Measurements from ENCODE around the gene EIF3K.
"Not testable (repeated sequence)": the region's sequence is repeated elsewhere in the genome, so short reads cannot be mapped to it uniquely, and the experiment has no call there.

Gene EIF3K

DNA sequence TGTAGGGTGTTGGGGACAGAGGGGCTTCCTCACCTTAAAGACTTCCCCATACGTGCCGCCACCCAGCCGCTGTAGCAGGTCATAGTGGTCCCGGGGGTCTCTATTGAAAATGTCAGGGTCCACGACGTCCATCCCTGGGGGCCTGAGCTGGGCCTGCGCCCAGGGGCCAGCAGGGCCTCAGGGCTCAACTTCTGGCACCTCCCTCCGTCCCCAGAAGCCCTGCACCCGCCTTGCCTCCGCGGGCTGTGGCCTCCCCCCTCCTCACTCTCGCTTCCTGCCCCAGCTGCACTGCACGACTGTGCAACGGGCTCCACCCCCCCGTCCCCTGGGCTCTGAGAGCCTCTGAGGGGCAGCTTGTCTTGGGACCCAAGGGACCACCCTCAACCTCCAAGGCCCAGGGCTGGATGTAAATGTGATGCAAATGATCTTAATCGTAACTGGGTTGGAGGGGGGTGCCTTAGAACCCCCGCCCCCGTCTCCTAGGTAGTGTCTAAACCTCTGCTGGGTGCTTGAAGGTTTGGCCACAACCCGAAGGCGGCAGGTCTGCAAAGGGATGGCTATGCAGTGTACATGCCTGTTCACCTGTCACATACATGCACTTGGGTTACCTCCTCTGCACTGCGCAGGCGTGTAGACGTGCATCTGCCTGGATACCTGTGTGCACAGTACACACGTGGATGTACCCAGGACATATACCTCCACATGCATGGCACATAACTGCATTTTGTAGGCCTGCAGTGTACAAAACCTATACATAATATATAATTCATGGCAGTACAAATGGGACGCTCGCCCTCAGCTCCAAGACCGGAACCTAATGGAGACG is 1.0 kb upstream of the EIF3K start, which contains the start of gene MAP4K1:
MAP4K1 (minus strand) TSS at position 190 of the 826 bp plus-strand sequence; CDS start at position 132, 58 bp downstream.
- no peak for DNase-seq (ENCODE audit: low read depth)

DNA sequence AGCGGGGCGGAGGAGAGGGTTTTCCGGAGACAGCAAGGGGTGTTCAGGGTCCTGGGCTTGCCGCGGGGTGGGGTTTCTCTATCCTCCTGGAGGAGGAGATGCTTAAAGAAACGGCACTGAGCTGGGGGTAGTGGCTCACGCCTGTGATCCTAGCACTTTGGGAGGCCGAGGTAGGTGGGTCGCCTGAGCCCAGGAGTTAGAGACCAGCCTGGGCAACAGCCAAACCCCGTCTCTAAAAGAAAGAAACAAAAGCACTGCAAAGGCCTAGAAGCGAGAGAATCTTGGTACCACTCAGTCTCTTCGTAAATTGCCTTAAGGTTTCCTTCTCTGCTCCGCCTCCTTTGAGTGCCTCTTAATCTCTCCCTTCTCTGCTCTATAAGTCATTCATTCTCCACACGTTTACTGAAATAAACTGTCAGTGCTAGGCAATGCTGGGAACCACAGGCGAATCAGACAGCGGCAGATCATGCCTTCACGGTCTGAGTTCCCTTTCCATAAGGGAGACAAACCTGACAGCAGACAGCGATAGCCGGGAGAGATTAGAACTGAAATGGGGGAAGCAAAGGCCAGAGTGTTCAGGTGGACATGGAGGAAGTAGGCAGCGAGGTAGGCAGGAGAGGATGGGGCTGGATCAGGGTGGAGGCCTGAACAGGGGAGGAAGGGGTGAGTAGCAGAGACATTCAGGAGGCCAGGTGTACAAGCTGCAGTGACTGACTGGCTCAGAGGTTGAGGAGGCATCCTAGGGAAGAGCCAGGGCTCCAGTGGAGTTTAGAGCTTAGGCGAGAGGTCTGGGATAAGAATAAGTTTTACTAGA is 580 bp downstream of the EIF3K start:
- no peak for DNase-seq (ENCODE audit: low read depth)

DNA sequence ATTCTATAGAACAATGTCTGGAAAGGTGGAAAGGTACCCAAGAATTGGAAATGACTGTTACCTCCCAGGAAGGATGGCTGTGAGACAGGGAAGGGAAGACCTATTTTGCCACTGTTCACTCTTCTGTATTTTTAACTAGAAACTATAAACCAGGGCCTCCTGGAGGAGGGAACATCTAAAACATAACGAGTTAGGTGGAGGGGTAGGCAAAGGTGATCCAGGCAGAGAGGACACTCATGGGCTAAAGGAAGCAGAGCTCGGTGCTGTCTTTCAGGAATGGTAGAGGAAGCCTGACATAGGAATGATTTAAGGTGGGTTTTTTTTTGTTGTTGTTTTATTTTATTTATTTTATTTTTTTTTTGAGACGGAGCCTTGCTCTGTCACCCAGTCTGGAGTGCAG is 5.8 kb downstream of the EIF3K start:
- no peak for DNase-seq (ENCODE audit: low read depth)

DNA sequence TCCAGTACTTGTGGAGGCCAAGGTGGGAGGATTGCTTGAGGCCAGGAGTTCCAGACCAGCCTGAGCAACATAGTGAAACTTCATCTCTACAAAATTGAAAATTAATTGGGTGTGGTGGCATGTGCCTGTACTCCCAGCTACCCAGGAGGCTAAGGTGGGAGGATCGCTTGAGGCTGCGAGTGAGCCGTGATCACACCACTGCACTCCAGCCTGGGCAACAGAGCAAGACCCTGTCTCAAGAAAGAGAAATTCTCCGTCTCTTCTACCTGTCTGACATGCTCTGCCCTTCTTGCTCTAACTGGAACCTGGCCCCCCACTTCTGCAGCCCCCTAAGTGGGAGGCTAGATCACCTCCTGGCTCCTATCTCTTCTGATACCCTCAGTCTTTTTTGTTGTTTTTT is 7.4 kb downstream of the EIF3K start:
- DNase-seq (ENCODE audit: low read depth) = no peak

DNA sequence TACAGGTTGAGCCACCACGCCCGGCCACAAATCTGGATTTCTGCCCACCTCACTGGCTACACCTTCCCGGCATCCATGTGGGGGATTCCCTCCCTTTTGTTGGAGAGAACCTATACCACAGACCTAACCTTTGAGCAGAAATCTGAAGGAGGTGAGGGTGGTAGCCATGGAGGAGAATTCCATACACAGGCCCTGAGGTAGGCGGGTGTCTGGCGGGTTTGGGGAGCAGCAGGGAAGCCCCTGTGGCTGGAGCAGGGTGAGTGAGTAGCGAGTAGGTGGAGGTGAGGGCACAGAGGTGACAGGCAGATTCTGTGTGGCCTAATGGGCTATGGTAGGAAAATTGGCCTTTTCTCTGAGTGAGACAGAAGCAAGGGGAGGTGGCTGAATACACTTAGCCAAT is 10.6 kb downstream of the EIF3K start:
- DNase-seq (ENCODE audit: low read depth) = no peak

DNA sequence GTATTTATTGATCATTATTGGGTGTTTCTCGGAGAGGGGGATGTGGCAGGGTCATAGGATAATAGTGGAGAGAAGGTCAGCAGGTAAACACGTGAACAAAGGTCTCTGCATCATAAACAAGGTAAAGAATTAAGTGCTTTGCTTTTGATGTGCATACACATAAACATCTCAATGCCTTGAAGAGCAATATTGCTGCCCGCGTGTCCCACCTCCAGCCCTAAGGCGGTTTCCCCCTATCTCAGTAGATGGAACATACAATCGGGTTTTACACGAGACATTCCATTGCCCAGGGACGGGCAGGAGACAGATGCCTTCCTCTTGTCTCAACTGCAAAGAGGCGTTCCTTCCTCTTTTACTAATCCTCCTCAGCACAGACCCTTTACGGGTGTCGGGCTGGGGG is 12.3 kb downstream of the EIF3K start:
- DNase-seq (ENCODE audit: low read depth) = not testable (repeated sequence)

DNA sequence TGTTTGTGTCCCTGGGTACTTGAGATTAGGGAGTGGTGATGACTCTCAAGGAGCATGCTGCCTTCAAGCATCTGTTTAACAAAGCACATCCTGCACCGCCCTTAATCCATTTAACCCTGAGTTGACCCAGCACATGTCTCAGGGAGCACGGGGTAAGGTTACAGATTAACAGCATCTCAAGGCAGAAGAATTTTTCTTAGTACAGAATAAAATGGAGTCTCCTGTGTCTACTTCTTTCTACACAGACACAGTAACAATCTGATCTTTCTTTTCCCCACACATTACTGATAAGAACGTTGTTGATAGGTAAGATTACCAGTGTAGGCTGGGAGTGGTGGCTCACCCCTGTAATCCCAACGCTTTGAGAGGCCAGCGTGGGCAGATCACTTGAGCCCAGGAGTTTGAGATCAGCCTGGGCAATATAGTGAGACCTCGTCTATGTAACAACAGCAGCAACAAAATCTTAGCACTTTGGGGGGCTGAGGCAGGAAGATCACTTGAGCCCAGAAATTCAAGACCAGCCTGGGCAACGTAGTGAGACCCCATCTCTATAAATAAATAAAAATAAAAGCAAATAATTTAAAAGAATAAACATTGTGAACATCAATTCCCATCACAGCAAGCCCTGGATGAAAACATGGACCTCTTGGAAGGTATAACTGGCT is 13.0 kb downstream of the EIF3K start:
- not testable (repeated sequence) for DNase-seq (ENCODE audit: low read depth)

DNA sequence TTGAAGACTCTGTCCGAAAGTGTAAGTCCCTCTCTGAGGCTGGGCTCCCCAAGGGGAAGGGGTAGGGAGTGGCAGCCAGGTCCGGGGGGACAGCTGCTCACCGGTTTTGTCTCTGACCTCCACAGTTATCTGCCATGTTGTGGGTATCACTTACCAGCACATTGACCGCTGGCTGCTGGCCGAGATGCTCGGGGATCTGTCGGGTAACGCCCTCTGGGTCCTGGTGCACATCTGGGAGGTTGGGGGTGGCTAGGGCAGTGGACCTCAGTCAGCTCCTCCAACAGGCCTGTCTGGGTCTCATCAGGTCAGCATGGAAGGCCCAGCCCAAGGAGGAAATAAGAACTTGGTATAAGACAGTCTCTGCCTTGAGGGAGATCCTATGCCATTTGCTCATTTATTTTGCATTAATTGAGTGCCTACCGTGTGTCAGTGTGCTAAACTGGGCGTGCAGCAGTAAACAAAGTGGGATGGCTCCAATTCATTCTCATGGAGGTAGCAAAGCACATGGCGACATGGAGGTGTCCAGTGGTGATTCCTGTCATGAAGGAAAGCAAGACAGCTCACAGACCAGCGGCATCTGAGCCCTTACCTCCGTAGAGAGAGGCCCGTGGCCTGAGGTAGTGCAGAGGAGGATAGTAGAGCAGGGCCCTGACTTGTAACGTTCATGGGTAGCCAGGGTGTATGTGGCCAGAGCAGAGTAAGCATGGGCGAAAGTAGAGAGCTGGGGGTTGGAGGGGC is 13.7 kb downstream of the EIF3K start:
- DNase-seq (ENCODE audit: low read depth) = no peak

DNA sequence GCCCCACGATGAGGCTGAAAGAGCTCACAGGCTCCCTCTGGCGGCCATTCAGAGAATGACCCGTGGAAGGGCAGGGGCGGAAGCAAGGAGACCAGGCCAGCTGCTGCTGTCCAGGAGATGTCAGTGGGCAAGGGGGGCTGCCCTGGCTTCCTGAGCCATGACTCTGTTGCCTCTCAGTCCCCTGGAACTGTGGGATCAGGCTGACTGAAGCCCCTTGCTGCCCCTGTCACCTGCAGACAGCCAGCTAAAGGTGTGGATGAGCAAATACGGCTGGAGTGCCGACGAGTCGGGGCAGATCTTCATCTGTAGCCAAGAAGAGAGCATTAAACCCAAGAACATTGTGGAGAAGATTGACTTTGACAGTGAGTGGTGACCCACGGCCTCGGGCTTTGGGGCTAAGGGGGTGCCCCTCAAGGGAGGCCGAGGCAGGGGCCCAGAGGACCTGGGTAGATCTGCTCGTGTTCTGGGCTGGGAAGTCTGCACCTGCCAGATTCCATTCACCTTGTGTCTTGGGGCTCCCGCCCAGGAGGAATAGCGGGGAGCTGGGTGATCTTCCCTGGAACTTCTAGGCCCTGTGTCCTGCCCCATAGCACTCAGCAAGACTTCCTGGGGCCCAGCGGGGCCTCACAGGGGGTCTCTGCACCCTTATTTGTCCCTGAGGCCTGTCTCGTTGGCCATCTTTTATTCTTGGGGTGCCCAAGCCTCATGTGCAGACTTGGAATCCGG is 15.9 kb downstream of the EIF3K start:
- DNase-seq (ENCODE audit: low read depth) = peak; percentile 41

DNA sequence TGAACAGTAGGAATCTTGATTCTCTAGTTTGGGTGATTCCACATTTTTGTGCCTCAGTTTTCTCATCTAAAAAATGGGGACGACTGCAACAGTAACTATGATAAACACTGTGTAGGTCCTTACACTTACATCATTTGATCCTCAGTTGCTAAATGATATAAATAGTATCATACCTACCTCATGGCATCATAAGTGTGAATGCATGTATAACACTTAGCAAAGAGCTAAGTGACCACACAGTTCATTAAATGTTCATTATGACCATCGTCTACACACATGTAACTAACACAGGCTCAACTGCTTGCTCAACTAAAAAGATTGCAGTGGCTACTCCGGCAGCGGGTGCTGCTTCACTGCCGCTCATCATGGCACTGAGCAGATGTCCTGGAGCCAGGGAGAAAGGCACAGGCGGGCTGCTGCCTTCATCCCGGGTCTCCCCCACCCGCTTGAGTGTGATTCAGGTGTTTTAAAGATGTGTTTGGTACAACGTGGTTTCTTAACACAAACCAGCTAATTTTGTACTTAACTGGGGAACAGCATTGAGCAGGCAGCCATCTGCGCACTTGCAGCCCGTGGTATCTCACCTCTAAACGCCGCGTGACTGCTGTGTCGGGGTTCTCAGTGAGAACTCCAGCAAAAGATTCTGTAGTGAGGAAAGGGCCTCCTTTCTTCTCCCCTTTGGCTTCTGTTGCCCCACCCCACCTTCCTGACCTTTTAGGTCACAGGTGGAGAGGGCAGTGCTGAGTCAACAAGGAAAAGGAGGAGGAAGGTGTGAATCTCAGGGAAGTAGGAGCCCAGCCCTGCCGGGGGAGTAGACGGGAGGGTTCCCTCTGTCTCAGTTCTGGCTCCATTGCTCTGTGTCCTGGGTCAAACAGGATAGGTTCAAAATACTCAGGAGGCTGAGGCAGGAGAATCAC is 16.8 kb downstream of the EIF3K start:
- DNase-seq (ENCODE audit: low read depth) = no peak

DNA sequence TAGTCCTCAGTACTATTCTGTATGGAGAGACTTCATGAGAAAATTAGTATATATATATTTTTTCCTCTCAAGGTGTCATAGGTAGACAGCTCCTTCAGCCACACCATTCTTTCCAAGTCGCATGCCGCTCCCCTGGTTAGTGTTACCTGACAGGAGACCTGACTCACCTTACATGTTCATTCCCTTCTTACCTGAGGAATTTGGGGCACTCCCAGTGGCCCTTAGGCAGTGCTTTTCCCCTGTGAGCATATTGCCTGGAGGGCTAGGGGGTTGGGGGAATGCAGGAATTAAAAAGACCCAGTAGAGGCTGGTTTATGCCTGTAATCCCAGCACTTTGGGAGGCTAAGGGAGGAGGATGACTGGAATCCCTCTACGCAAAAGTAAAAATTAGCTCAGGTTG is 19.5 kb downstream of the EIF3K start:
- DNase-seq (ENCODE audit: low read depth) = no peak

DNA sequence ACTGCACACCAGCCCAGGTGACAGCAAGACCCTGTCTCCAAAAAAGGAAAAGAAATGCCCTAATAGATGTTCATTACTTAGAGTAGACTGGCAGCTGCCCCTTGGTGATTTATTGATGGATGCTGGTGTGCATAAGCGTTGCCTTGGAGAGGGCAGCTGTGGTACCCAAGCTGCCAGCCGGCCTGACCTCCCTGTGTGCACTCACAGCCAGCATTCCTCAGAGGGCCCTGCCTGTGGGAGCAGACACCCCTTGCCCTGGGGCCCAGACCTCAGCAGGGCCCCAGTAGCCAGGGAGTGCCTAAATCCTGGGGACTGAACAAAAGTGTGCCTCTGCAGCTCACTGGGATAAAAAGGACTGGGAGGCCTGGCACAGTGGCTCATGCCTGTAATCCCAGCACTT is 20.7 kb downstream of the EIF3K start:
- no peak for DNase-seq (ENCODE audit: low read depth)

DNA sequence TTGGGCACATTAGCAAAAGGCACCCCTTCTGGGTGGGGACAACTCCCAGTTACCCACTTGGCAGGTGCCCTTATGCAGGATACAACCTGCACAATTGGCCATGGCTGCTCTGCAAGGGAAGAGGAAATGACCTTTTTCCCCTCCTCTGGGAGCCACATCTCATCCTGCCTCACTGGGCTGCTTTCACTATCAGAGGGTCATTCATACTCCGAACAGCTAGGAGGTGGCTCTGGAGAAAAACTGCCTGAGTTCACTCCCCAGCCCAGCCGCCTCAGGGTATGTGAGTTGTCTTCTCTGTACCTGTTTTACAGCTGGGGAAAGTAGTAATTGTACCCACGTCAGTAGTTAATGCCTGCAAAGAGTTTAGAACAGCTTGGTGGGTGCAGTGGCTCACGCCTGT is 21.4 kb downstream of the EIF3K start:
- no peak for DNase-seq (ENCODE audit: low read depth)

DNA sequence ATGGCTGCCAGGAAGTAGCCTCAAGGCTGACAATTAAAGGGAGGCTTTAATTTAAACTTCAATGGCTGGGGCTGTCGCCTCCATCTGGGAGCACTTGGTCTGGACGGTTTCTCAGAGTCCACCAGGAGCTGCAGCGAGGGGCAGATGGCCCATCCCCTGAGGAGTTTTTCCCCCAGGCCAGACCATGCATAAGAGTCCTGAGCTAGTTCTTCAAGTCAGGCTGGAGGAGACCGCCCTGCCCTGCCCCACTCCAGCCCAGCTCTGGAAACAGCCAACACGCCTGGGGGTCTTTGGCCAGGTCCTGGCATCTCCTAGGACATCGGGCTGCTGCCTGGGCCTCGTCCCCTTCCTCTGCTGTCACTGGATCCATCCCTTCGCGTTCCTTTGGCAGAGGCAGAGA is 23.2 kb downstream of the EIF3K start:
- no peak for DNase-seq (ENCODE audit: low read depth)

DNA sequence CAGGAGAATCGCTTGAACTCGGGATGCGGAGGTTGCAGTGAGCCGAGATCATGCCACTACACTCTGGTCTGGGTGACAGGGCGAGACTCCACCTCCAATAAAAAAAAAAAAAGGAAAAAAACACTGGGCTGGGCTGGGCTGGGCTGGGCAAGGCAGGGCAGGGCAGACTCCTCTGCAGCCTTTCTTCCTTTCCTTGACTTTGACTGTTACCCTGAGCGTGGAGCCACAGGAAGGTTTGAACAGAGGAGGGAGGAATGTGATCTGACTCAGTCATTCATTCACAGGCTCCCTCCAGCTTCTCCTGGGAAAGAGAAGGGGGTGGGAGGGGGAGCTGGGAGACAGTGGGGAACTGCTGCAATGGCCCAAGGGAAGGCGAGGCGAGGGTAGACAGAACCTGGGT is 25.7 kb downstream of the EIF3K start:
- DNase-seq (ENCODE audit: low read depth) = no peak

DNA sequence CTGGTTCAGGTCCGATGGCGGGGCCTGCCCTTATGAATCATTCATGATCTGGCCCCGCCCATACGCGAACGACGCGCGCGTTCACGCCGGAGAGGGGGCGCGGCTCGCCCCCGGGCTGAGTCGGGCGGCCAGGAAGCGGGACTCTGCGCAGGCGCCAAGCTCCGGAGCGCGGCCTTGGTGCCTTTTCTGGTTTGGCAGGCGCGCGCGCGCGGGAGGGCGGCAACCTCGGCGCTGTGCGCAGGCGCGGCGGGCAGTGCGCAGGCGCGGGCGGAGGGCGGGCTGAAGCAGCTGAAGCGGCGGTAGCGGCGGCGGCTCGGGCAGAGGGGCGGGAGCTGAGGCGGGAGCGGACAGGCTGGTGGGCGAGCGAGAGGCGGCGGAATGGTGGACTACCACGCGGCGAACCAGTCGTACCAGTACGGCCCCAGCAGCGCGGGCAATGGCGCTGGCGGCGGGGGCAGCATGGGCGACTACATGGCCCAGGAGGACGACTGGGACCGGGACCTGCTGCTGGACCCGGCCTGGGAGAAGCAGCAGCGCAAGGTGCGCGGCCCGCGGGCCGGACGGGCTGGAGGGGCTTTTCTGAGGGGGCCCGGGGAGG is 28.5 kb downstream of the EIF3K start, which contains the start of gene ACTN4:
ACTN4 (plus strand) TSS at position 282 of the 598 bp plus-strand sequence; CDS start at position 379, 97 bp downstream.
- DNase-seq (ENCODE audit: low read depth) = peak; percentile 92

DNA sequence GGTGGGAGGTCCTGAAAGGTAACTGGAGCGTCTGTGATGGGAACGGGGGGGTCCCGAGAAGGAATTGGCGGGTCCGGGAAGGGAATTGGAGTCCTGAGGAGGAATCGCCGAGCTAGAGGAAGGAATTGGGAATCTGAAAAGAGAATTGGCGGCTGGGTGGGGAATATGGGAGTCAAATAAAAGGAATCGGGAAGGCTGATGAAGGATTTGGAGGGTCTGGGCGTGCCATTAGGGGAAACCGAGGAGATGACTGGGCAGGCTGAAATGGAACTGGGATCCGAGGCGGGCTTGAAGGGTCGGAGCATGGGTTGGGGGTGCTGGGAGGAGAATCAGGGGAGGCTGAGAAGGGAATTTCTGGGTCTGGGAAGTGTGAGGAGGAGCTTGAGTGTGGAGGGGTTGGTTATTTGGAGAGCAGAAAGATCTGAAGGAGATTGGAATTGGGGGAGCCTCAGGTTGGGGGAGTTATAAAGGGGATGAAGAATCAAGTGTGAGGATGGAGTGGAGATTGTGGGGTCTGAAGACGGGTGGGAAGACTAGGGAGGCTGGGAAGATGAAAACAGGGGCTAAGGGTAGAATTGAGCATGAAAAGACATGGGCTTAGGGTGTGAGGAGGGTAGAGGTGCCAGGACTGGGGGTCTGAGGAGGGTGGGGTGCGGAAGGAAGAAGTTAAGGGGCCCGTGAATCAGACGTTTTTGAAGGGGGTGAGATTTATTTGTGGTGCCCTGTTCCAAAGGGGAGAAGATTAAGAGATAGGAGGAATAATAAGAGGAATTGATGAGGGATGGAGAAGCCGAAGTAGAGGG is 29.2 kb downstream of the EIF3K start:
- no peak for DNase-seq (ENCODE audit: low read depth)

DNA sequence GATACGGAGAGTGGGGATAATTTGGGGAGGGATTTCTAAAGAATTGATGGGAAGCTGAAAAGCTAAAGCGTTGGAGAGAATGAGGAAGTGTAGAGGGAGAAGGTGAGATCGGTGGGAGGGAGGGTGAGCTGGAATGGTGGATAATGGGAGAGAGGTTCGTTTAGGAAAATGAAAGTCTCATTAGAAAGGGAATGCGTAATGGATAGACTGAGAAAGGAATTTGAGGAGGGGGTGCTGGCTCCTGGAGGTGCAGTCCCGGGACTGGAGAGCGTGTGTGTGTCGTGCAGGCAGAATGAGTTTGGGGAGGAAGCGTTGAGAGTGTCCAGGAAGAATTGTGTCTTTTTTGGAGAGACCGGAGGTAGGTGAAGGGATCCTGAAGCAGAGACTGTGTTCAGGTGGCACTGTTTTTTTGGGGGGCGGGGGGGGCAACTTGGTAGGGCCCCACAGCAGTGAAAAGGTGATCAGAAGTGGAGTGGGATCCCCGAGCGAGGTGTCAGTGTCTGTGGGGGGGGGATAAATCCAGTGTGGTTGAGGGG is 29.8 kb downstream of the EIF3K start:
- no peak for DNase-seq (ENCODE audit: low read depth)
